Measurements from ENCODE around the gene TRAPPC3L. TPM values are rescaled to one million over a fixed set of nuclear protein-coding genes. Genes with fewer than 3 reads are reported as not detected.

Gene TRAPPC3L
- polyA plus RNA-seq, 1 experiment: 0.04 TPM

DNA sequence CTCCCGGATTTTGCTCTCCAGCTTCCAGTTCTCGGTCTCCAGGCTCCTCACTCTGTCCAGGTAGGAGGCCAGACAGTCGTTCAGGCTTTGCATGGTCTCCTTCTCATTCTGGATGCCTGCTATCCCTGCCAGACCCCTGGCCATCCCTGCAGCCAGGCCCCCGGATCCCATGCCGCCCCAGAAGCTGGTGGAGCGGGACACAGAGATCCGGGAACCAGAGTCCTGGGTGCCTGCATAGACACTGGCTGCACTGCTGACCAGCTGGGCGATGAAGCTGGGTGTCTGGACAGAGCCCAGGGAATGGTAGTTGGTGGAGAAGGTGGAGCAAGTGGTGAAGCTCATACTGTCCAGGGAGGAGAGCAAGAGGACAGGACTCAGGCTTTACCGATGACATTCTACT, 87.2 kb downstream of the TRAPPC3L start:
- Histone ChIP-seq H3K27me3 (ENCODE audit: control insufficient read depth, insufficient read depth, low read length) (no peaks in the 10 kb centered on the region; the same call in none of the 2 replicates), H3K4me3 (ENCODE audit: low read depth, low read length) (no peak overlapping the region), H3K36me3 (ENCODE audit: control insufficient read depth, insufficient read depth, low read length) (no peaks in the 10 kb centered on the region)
- ChIA-PET POLR2A (no interaction called here), CTCF (interaction anchor here (0.7 to 1.6 kb wide), 2 partner anchors 11 to 72 kb away, joined by 3 to 5 read pairs; no protein-coding TSS in a partner anchor)
- TF ChIP-seq, protein P1, sequence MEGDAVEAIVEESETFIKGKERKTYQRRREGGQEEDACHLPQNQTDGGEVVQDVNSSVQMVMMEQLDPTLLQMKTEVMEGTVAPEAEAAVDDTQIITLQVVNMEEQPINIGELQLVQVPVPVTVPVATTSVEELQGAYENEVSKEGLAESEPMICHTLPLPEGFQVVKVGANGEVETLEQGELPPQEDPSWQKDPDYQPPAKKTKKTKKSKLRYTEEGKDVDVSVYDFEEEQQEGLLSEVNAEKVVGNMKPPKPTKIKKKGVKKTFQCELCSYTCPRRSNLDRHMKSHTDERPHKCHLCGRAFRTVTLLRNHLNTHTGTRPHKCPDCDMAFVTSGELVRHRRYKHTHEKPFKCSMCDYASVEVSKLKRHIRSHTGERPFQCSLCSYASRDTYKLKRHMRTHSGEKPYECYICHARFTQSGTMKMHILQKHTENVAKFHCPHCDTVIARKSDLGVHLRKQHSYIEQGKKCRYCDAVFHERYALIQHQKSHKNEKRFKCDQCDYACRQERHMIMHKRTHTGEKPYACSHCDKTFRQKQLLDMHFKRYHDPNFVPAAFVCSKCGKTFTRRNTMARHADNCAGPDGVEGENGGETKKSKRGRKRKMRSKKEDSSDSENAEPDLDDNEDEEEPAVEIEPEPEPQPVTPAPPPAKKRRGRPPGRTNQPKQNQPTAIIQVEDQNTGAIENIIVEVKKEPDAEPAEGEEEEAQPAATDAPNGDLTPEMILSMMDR (IDR thresholded peaks at IDR 0.05; ENCODE audit: insufficient read depth, low read depth, low read length): no peak
- no peak for DNase-seq (ENCODE audit: low read depth)

DNA sequence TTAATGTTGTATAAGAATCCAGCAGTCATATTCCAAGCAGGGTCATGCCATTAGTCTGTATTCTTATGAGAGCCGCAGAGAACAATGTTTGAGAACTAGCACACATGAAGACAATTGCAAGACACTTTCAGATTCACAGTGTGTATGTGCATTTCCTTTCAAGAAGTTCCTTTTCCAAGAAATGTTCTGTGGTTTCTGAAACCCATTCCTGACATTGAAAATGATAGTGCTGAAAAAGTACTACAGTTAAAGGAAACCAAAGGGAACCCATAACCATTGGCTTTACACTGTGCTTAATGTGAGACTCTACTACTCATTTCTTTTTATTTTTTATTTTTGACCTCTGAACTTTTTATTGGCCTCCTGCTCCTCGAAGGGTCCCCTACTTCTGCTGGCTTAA, 88.6 kb downstream of the TRAPPC3L start:
- Histone ChIP-seq H3K4me3 (ENCODE audit: low read depth, low read length) (no peak overlapping the region), H3K36me3 (ENCODE audit: control insufficient read depth, insufficient read depth, low read length) (no peaks in the 10 kb centered on the region), H3K27me3 (ENCODE audit: control insufficient read depth, insufficient read depth, low read length) (no peaks in the 10 kb centered on the region; the same call in none of the 2 replicates)
- TF ChIP-seq, protein P1 (IDR thresholded peaks at IDR 0.05; ENCODE audit: insufficient read depth, low read depth, low read length): no peak
- ChIA-PET POLR2A (no interaction called here), CTCF (no interaction called here)
- DNase-seq (ENCODE audit: low read depth): no peak

DNA sequence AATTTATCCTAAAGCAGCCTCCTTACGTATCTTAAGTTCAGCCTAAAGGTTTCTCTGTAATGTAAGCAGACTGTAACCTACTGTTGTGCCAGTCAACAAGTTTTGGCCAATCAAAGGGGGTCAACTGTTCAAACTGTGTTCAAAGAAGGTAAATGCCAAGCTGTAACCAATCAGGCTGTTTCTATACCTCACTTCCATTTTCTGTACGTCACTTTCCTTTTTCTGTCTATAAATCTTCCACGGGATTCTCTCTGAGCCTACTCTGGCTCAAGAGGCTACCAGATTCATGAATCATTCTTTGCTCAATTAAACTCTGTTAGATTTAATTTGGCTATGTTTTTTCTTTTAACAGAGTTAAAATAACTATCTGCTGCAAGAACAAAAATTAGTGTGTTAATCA, 89.4 kb downstream of the TRAPPC3L start:
- POLR2A ChIA-PET: no interaction called here
- no peak for DNase-seq (ENCODE audit: low read depth)

DNA sequence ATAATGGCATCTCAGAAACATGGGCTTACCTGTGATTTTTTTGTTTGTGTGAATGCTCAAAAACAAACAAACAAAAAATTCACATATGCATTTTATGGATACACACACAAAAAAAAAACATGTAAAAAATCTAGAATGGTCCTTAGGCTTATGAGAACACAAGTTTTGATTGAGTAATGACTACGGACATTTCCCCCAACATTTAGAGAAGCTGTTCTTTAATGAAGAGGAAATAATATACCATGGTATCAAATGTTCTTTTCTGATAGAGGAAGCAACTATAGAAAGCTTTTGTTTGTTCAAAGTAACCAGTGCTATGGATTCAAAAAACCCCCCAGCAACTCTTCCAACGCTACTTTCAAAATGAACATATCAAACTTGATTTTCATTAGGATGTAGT, 93.0 kb downstream of the TRAPPC3L start:
- TF ChIP-seq, protein P1 (IDR thresholded peaks at IDR 0.05; ENCODE audit: insufficient read depth, low read depth, low read length): no peak
- DNase-seq (ENCODE audit: low read depth): no peak
- POLR2A ChIA-PET: no interaction called here
- CTCF ChIA-PET: no interaction called here
- Histone ChIP-seq H3K27me3 (ENCODE audit: control insufficient read depth, insufficient read depth, low read length) (no peaks in the 10 kb centered on the region), H3K36me3 (ENCODE audit: control insufficient read depth, insufficient read depth, low read length) (no peaks in the 10 kb centered on the region), H3K4me3 (ENCODE audit: low read depth, low read length) (no peak overlapping the region)

More for the DNA sequence above, 89.4 kb downstream of the TRAPPC3L start:
- no peak overlapping the region for H3K4me3 ChIP-seq (ENCODE audit: low read depth, low read length)
- no peaks in the 10 kb centered on the region; the same call in 1 of the 2 replicates for H3K27me3 ChIP-seq (ENCODE audit: control insufficient read depth, insufficient read depth, low read length)
- TF ChIP-seq, protein P1 (IDR thresholded peaks at IDR 0.05; ENCODE audit: insufficient read depth, low read depth, low read length): no peak
- CTCF ChIA-PET: no interaction called here
- H3K36me3 ChIP-seq (ENCODE audit: control insufficient read depth, insufficient read depth, low read length): no peaks in the 10 kb centered on the region

DNA sequence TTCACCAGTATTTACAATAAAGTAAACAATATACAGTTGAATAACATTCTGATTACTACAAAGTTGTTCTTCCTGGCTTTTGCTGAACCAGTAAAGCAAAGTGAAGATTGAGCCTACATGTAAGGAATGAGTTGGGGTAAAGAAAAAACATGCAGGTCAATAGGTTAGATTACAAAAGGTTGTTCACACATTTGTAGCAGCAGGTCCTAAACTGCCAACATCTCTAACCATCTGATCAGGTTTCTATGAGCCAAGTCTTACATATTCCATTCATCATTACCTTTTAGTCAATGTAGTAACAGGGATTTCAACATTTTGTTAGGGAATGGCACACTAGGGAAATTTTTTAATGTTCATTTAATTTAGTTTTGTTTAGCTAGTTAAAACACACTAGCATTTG, 93.6 kb downstream of the TRAPPC3L start:
- TF ChIP-seq, protein P1 (IDR thresholded peaks at IDR 0.05; ENCODE audit: insufficient read depth, low read depth, low read length): no peak
- CTCF ChIA-PET: interaction anchor here (1.1 kb wide), 1 partner anchor 164 kb away, joined by 3 read pairs; no protein-coding TSS in a partner anchor
- no peak for DNase-seq (ENCODE audit: low read depth)
- H3K4me3 ChIP-seq (ENCODE audit: low read depth, low read length): no peak overlapping the region
- POLR2A ChIA-PET: no interaction called here
- H3K36me3 ChIP-seq (ENCODE audit: control insufficient read depth, insufficient read depth, low read length): no peaks in the 10 kb centered on the region
- H3K27me3 ChIP-seq (ENCODE audit: control insufficient read depth, insufficient read depth, low read length): no peaks in the 10 kb centered on the region

All from BJ (cell line).